ENCODE data around the gene RABGGTA. TPM values are rescaled to one million over a fixed set of nuclear protein-coding genes. Genes with fewer than 3 reads are reported as not detected.

RABGGTA gene
- total and polyA plus RNA-seq, 9 of the 15 experiments (the other 6 are each of a cell fraction or from before 2014, with no cell fraction given) = 4.5 to 24.2 (median 15.5) TPM

DNA sequence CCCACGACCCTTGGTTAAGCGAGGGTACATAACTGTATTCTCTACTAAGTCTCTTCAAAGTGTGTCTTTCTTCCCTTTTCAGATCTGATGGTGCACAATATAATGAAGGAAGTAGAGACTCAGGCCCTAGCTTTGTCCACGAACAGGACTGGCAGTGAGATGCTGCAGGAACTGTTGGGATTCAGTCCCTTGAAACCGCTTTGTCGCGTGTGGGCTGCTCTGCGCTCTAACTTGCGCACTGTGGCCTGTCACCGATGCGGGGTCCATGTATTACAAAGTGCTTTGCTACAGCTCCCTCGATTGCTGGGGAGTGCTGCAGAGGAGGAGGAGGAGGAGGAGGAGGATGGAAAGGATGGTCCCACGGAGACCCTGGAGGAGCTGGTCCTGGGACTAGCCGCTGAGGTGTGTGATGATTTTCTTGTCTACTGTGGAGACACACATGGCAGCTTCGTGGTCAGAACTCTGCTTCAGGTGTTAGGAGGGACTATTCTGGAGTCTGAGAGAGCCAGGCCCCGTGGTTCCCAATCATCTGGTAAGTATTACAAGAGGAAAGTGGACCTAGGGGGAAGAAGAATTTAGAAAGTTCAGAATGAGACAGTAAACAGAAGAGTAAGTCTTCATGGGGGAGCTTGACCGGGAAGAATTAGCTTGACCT, 29.1 kb upstream of the RABGGTA start (continued):
- no peak for TF ChIP-seq DPF2 (IDR thresholded peaks at IDR 0.05)

DNA sequence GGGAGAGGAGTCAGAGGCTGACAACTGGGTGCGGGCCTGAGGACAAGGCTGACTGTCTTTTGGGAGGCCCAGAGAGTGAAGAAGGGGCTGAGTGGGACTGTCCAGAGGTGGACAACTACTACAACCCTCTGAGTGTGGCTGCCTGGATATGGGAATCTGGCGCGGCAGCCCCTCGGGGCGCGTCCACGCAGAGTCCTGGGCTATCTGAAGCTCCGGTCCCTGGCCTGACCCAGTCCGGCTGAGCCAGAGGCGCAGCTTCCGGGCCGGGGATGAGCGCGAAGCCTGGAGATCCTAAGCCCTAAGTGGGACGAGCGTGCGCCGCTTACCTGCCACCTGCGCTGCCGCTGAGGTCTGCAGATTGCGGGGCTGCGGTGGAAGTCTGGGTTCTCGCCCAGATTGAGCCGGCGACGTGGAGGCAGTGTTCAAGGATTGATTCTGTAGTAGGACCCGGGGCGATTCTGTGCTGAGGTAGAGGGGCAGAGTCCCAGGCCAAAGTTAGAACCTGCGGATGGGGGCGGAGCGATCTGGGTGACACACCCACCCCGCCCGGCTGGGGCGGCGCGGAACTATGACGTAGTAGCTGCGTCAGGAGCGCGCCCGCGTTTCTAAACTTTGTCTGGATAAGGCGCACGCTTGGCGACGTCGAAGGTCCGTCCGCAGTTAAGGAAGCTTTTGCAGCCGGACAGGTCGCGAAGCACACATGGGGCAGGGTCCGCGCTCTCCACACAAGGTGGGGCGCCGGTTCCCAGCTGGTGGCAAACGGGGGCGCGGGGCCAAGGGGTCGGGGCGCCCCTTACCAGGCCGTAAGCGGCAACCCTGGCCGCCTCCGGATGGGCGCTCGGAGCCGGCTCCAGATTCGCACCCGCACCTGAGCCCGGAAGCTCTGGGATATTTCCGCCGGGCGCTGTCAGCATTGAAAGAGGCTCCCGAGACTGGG, 28.1 kb upstream of the RABGGTA start, which contains the start of the genes DHRS1 and NOP9:
TSS of gene DHRS1 (minus strand) at position 526 of the 937 bp plus-strand sequence. CDS start 674 bp downstream, outside the sequence.
TSS of gene NOP9 (plus strand) at position 596 of the 937 bp plus-strand sequence. CDS start at position 701, 105 bp downstream.
- H3K4me2 ChIP-seq (ENCODE audit: insufficient read depth, low read length) = peak within 1 kb of the TSS; percentile 91
- 0% methylated on average over 52 of the region's 75 CpGs for WGBS (ENCODE audit: insufficient coverage, low coverage, missing lambda C conversion rate)
- peak within 1 kb of the TSS; percentile 76 to 96 for H3K9ac ChIP-seq (ENCODE audit: insufficient read depth in 1 of 2, low read depth in 2 of 2, low read length in 2 of 2)
- peaks cover 3% of the 10 kb centered on the region for H3K9me1 ChIP-seq (ENCODE audit: control insufficient read depth, insufficient read depth, low read length)
- H3K79me2 ChIP-seq (ENCODE audit: control insufficient read depth, insufficient read depth, low read length) = peaks cover 28% of the 10 kb centered on the region
- no peaks in the 10 kb centered on the region for H3K27me3 ChIP-seq (ENCODE audit: control insufficient read depth in 2 of 2, insufficient read depth in 2 of 2, low read length in 2 of 2)
- peak within 1 kb of the TSS; percentile 75 for H3K27ac ChIP-seq (ENCODE audit: extremely low read depth, low read depth, low read length)
- TSS peak; percentile 59 for BruUV-seq (replicated peaks)
- DNase-seq (ENCODE audit: extremely low read depth in 1 of 4, low spot score in 3 of 4) (peak; percentile 89 to 92 (median 91)), FAIRE-seq (peak; percentile 92), ATAC-seq (peak; percentile 86)
- peak within 1 kb of the TSS; percentile 97 for H2AFZ ChIP-seq (ENCODE audit: low read depth, low read length)
- intact Hi-C loops (cut with micrococcal nuclease) (no loop called here), in situ Hi-C loops (cut with MboI) (loop anchor here (5.0 to 10.0 kb wide), 2 partner anchors 57 to 285 kb away; partner anchors contain the start of gene TINF2)
- peaks cover 12 to 14% of the 10 kb centered on the region in 2 experiments; a peak in 4 of 5 replicates for H3K4me1 ChIP-seq (replicated peaks in 1 of 2; ENCODE audit: control insufficient read depth in 2 of 2, insufficient read depth in 2 of 2, low read length in 2 of 2)
- H3K9me3 ChIP-seq (replicated peaks; ENCODE audit: control insufficient read depth, insufficient read depth, low read depth, low read length) = no peaks in the 10 kb centered on the region
- POLR2A ChIA-PET = interaction anchor here (0.5 to 2.3 kb wide), 12 partner anchors 8 to 185 kb away, joined by 3 to 10 read pairs (median 3); partner anchors contain the start of genes CIDEB, DCAF11, IPO4 and NRL
- H3K36me3 ChIP-seq (ENCODE audit: control insufficient read depth, insufficient read depth, low read length) = peaks cover 48% of the 10 kb centered on the region
- H3K4me3 ChIP-seq = peak within 1 kb of the TSS; percentile 71
- CTCF ChIA-PET (ENCODE audit: low intra/inter-chr PET ratio) = no interaction called here
- H4K20me1 ChIP-seq (replicated peaks; ENCODE audit: control insufficient read depth, insufficient read depth, low read length) = no peaks in the 10 kb centered on the region
- TF ChIP-seq ELF1 (tag; IDR thresholded peaks at IDR 0.05) = peak; percentile 59
- TF ChIP-seq POLR2G (IDR thresholded peaks at IDR 0.05; ENCODE audit: low read depth, low read length) = peak; percentile 85
- no peak for TF ChIP-seq ZNF239 (CRISPR knock-in tag; IDR thresholded peaks at IDR 0.05)
- no peak for TF ChIP-seq BRCA1 (IDR thresholded peaks at IDR 0.05)
- no peak for TF ChIP-seq BRCA1 (CRISPR knock-in tag; IDR thresholded peaks at IDR 0.05)
- TF ChIP-seq, protein P1, sequence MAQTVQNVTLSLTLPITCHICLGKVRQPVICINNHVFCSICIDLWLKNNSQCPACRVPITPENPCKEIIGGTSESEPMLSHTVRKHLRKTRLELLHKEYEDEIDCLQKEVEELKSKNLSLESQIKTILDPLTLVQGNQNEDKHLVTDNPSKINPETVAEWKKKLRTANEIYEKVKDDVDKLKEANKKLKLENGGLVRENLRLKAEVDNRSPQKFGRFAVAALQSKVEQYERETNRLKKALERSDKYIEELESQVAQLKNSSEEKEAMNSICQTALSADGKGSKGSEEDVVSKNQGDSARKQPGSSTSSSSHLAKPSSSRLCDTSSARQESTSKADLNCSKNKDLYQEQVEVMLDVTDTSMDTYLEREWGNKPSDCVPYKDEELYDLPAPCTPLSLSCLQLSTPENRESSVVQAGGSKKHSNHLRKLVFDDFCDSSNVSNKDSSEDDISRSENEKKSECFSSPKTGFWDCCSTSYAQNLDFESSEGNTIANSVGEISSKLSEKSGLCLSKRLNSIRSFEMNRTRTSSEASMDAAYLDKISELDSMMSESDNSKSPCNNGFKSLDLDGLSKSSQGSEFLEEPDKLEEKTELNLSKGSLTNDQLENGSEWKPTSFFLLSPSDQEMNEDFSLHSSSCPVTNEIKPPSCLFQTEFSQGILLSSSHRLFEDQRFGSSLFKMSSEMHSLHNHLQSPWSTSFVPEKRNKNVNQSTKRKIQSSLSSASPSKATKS (CRISPR knock-in tag; IDR thresholded peaks at IDR 0.05) = no peak
- TF ChIP-seq PPARD (CRISPR knock-in tag; IDR thresholded peaks at IDR 0.05) = no peak
- no peak for TF ChIP-seq KLF16 (IDR thresholded peaks at IDR 0.05)
- TF ChIP-seq TBP (optimal IDR thresholded peaks at IDR 0.05; ENCODE audit: low read depth, low read length) = peak; percentile 72
- no peak for TF ChIP-seq ZKSCAN1 (IDR thresholded peaks at IDR 0.05; ENCODE audit: low read depth, low read length)
- no peak for TF ChIP-seq NCOA6 (IDR thresholded peaks at IDR 0.05)
- no peak for TF ChIP-seq TCFL5 (CRISPR knock-in tag; conservative IDR thresholded peaks at IDR 0.05)
- no peak for TF ChIP-seq ZNF589 (CRISPR knock-in tag; IDR thresholded peaks at IDR 0.05; ENCODE audit: low read depth)
- no peak for TF ChIP-seq MIER1 (IDR thresholded peaks at IDR 0.05; ENCODE audit: low read depth)

Measured in K562 (cell line).